HepG2 (cell line): Measurements from ENCODE around the gene OR51G1. TPM values are rescaled to one million over a fixed set of nuclear protein-coding genes. Genes with fewer than 3 reads are reported as not detected.

ENCODE experiments used
- ATAC-seq: fragments of 200-7000 bp; cut with Tn5 transposase; 3 replicates; pipeline ENCODE4 v1.9.1; 2020; ENCODE audit warnings: mild to moderate bottlenecking, moderate library complexity
- BruUV-seq: library from RNA; stranded (reverse); fragments of 400-500 nt; replicated peaks from 2 replicates; lab custom pipeline; 2021; lab: Mats Ljungman, UMichigan
- CTCF ChIA-PET: fragments of 300-600 bp; formaldehyde crosslinking; extraction: SDS; loops from one replicate; lab custom pipeline; 2021; ENCODE audit warnings: low total read pairs, inconsistent platforms, low intra/inter-chr PET ratio; lab: Yijun Ruan, JAX
- POLR2A ChIA-PET: fragments of 350-600 bp; sonication (Branson Sonifier 250); formaldehyde crosslinking; loops from one replicate; lab custom pipeline; 2020; ENCODE audit warnings: antibody characterized with exemption, inconsistent platforms; lab: Yijun Ruan, JAX
- DNase-seq: peaks from one replicate; pipeline ENCODE4 v3.0.0-alpha.2; 2015; ENCODE audit warnings: low spot score
- FAIRE-seq: peaks from 3 replicates; lab custom pipeline; 2011; peaks lifted over from hg19 to GRCh38; lab: Jason Lieb, UNC
- H2AFZ ChIP-seq: one replicate; pipeline ENCODE4 v1.6.1; 2011; ENCODE audit warnings: low read length, inconsistent platforms
- H3K27ac ChIP-seq: fragments of 300-600 bp; 3 replicates; pipeline ENCODE4 v1.8.0; 2011; ENCODE audit warnings: mixed run types, mild to moderate bottlenecking, mixed read lengths, low read length, inconsistent platforms; ENCODE audit not compliant: insufficient read depth; ENCODE audit errors: extremely low read length
- H3K27me3 ChIP-seq, 2 experiments: fragments of 200-600 bp in 1 of 2; 2 replicates in 1 of 2; 3 replicates in 1 of 2; pipeline versions ENCODE4 v1.6.0 to v1.8.0; 2011; ENCODE audit warnings: low read length in 2 of 2, mild to moderate bottlenecking in 2 of 2, moderate library complexity in 2 of 2, inconsistent platforms in 1 of 2; ENCODE audit not compliant: insufficient read depth in 2 of 2, control insufficient read depth in 1 of 2
- H3K36me3 ChIP-seq, 2 experiments: fragments of 200-600 bp in 1 of 2; replicated peaks in 1 of 2; 2 replicates in 1 of 2; 3 replicates in 1 of 2; pipeline versions ENCODE4 v1.5.1 to v1.8.0; 2011; ENCODE audit warnings: low read length in 2 of 2, inconsistent platforms in 1 of 2; ENCODE audit not compliant: insufficient read depth in 2 of 2, control insufficient read depth in 1 of 2
- H3K4me1 ChIP-seq: 2 replicates; pipeline ENCODE4 v1.5.1; 2012; ENCODE audit warnings: low read length, inconsistent platforms; ENCODE audit not compliant: insufficient read depth
- H3K4me2 ChIP-seq: 2 replicates; pipeline ENCODE4 v1.6.0; 2011; ENCODE audit warnings: low read depth, low read length, inconsistent platforms
- H3K4me3 ChIP-seq, 3 experiments: fragments of 200-600 bp in 1 of 3; sonication (generic), shearing (Covaris generic) in 1 of 3; replicated peaks in 1 of 3; 2 replicates each; pipeline ENCODE4 v1.5.1; 2011 to 2016; ENCODE audit warnings: low read length in 3 of 3, inconsistent platforms in 2 of 3, low read depth in 2 of 3, mild to moderate bottlenecking in 2 of 3, control low read depth in 1 of 3, mixed read lengths in 1 of 3; ENCODE audit not compliant: insufficient read depth in 1 of 3
- H3K79me2 ChIP-seq: one replicate; pipeline ENCODE4 v1.6.1; 2011; ENCODE audit warnings: low read length, inconsistent platforms; ENCODE audit not compliant: insufficient read depth
- H3K9ac ChIP-seq: 2 replicates; pipeline ENCODE4 v1.6.0; 2011; ENCODE audit warnings: mild to moderate bottlenecking, low read depth, low read length, inconsistent platforms; ENCODE audit not compliant: insufficient read depth
- H3K9me3 ChIP-seq: 2 replicates; pipeline ENCODE4 v1.5.1; 2012; ENCODE audit warnings: mild to moderate bottlenecking, low read length
- H4K20me1 ChIP-seq: 2 replicates; pipeline ENCODE4 v1.6.0; 2011; ENCODE audit warnings: inconsistent platforms, mild to moderate bottlenecking, low read length, moderate library complexity; ENCODE audit not compliant: insufficient read depth
- TBL1XR1 ChIP-seq: fragments of 150-350 bp; IDR thresholded peaks from 2 replicates; pipeline ENCODE4 v1.6.1; 2014; ENCODE audit warnings: borderline replicate concordance, low read length; ENCODE audit not compliant: partially characterized antibody
- WGBS: methylation state at CpG from one replicate; pipeline ENCODE4 v1.1.6; 2017; ENCODE audit warnings: low lambda C conversion rate; 5-methylcytosine and 5-hydroxymethylcytosine counted together
- in situ Hi-C: cut with HindIII; loops from 2 replicates; pipeline ENCODE4 v1.10.0; 2017; ENCODE audit warnings: low pct_unique_long_range_greater_than_20kb; ENCODE audit not compliant: extremely low pct_ligation_motif_present
- intact Hi-C: fragments of 100-400 bp; cut with micrococcal nuclease; formaldehyde crosslinking; loops from one replicate; pipeline ENCODE4 v1.10.0; 2022; ENCODE audit not compliant: unreplicated experiment
- polyA plus RNA-seq, 8 experiments: library from polyadenylated mRNA; depleted of rRNA in 3 of 8; stranded (reverse) in 7 of 8; unstranded in 1 of 8; fragments of >200 nt; fragmentation: Illumina TruSeq in 4 of 8; extraction: Trizol in 4 of 8; gene quantifications; 2 replicates each; pipeline versions ENCODE4 v1.2.1 to v1.2.3, GENCODE V29; 2011 to 2016; ENCODE audit warnings: low read depth in 4 of 8, missing spikeins in 1 of 8, mixed read lengths in 1 of 8; ENCODE audit not compliant: insufficient read depth in 1 of 8
- total RNA-seq, 5 experiments: library from RNA; depleted of rRNA; stranded (reverse); fragments of >200 nt; fragmentation: Illumina TruSeq; extraction: Trizol; gene quantifications; 2 replicates each; pipeline ENCODE4 v1.2.3, GENCODE V29; 2016; ENCODE audit warnings: low read depth in 1 of 5
- TF ChIP-seq, protein P1 (sequence below): fragments of 450-650 bp; IDR thresholded peaks from 2 replicates; pipeline ENCODE4 v1.6.1; 2017; ENCODE audit warnings: mild to moderate bottlenecking
- TF ChIP-seq, protein P2 (sequence below): sonication (generic); formaldehyde crosslinking; IDR thresholded peaks from 2 replicates; pipeline ENCODE4 v1.4.0; 2020; ENCODE audit warnings: mild to moderate bottlenecking, missing genetic modification reagents

OR51G1 gene
- total and polyA plus RNA-seq, 2 of the 13 experiments (the other 11 are each of a cell fraction or from before 2014, with no cell fraction given), result not detected

DNA sequence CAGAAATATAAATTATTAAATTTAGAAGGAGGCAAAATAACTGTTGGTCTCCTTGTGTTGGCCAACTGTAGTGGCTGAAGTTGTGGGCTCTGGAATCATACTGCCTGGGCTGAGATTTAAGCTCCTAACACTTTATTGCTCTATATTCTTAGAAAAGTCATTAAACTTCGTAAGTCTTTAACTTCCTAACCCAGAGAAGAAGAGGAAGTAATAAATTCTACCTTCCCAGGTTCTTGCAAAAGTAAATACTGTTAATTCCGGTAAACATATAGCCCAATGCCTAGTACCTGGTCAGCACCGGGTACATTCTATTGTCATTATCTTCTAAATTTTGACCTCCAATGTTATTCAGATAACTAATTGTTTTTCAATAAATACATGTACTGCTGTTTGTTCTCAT lies 38.0 kb downstream of the OR51G1 start:
- ATAC-seq, result no peak
- Histone ChIP-seq H3K4me3 (no peak overlapping the region), H3K27ac (no peak overlapping the region), H3K79me2 (no peaks in the 10 kb centered on the region), H3K9me3 (no peaks in the 10 kb centered on the region), H2AFZ (no peak overlapping the region)
- CTCF ChIA-PET, result no interaction called here
- BruUV-seq, result no TSS peak
- intact Hi-C loops, result no loop called here
- TF ChIP-seq TBL1XR1, result no peak
- TF ChIP-seq, protein P1, sequence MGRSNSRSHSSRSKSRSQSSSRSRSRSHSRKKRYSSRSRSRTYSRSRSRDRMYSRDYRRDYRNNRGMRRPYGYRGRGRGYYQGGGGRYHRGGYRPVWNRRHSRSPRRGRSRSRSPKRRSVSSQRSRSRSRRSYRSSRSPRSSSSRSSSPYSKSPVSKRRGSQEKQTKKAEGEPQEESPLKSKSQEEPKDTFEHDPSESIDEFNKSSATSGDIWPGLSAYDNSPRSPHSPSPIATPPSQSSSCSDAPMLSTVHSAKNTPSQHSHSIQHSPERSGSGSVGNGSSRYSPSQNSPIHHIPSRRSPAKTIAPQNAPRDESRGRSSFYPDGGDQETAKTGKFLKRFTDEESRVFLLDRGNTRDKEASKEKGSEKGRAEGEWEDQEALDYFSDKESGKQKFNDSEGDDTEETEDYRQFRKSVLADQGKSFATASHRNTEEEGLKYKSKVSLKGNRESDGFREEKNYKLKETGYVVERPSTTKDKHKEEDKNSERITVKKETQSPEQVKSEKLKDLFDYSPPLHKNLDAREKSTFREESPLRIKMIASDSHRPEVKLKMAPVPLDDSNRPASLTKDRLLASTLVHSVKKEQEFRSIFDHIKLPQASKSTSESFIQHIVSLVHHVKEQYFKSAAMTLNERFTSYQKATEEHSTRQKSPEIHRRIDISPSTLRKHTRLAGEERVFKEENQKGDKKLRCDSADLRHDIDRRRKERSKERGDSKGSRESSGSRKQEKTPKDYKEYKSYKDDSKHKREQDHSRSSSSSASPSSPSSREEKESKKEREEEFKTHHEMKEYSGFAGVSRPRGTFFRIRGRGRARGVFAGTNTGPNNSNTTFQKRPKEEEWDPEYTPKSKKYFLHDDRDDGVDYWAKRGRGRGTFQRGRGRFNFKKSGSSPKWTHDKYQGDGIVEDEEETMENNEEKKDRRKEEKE, result no peak
- TF ChIP-seq, protein P2, sequence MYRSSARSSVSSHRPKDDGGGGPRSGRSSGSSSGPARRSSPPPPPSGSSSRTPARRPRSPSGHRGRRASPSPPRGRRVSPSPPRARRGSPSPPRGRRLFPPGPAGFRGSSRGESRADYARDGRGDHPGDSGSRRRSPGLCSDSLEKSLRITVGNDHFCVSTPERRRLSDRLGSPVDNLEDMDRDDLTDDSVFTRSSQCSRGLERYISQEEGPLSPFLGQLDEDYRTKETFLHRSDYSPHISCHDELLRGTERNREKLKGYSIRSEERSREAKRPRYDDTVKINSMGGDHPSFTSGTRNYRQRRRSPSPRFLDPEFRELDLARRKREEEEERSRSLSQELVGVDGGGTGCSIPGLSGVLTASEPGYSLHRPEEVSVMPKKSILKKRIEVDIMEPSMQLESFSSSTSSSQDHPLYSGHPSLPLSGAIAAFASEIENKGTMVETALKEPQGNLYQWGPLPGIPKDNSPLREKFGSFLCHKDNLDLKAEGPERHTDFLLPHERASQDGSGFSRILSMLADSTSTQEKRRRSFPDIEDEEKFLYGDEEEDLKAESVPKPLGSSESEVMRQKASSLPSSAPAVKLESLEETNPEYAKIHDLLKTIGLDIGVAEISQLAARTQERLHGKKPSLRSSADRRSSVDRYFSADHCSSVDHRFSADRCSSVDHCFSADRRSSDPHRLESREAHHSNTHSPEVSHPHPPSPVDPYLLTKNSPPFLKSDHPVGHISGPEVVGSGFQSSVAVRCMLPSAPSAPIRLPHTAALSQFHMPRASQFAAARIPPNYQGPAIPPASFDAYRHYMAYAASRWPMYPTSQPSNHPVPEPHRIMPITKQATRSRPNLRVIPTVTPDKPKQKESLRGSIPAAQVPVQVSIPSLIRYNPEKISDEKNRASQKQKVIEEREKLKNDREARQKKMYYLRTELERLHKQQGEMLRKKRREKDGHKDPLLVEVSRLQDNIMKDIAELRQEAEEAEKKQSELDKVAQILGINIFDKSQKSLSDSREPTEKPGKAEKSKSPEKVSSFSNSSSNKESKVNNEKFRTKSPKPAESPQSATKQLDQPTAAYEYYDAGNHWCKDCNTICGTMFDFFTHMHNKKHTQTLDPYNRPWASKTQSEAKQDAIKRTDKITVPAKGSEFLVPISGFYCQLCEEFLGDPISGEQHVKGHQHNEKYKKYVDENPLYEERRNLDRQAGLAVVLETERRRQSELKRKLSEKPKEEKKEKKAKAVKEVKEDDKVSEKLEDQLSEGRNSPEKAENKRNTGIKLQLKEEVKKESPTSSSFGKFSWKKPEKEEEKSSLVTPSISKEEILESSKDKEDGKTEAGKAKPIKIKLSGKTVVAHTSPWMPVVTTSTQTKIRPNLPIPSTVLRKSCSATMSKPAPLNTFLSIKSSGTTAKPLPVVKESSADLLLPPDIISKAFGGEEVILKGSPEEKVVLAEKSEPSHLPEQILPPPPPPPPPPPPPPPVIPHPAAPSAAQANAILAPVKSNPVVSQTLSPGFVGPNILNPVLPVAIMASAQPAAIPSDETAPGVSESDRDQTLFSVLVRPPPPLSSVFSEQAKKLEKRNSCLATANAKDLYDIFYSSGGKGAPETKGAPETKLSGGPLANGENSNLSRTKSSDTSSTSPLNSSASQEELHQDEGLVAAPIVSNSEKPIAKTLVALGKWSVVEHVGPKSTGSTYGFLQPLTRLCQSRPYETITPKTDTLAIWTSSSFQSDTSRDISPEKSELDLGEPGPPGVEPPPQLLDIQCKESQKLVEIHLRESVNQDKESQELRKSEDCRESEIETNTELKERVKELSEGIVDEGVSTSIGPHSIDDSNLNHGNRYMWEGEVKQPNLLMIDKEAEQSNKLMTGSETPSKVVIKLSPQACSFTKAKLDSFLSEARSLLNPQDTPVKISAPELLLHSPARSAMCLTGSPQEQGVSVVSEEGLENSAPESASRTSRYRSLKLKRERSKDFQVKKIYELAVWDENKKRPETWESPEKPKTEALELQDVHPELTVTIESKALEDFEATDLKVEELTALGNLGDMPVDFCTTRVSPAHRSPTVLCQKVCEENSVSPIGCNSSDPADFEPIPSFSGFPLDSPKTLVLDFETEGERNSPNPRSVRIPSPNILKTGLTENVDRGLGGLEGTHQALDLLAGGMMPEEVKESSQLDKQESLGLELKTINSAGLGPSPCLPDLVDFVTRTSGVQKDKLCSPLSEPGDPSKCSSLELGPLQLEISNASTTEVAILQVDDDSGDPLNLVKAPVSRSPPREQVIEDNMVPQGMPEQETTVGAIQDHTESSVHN, result no peak
- TF ChIP-seq, all 625 proteins: peak for 0
- no peak overlapping the region for H3K4me2 ChIP-seq
- no peaks in the 10 kb centered on the region for H3K27me3 ChIP-seq
- H4K20me1 ChIP-seq, result no peaks in the 10 kb centered on the region
- H3K4me1 ChIP-seq, result no peaks in the 10 kb centered on the region
- DNase-seq (no peak), FAIRE-seq (no peak)
- no peaks in the 10 kb centered on the region for H3K36me3 ChIP-seq
- 46% methylated on average over 3 of the region's 3 CpGs for WGBS
- POLR2A ChIA-PET, result no interaction called here
- no peak overlapping the region for H3K9ac ChIP-seq
- in situ Hi-C loops, result no loop called here
